Mesenchymal stem cell (in vitro differentiated cells and primary cell): ENCODE results near the gene PIGO.

Experiments
- DNase-seq: peaks from one replicate; pipeline ENCODE4 v3.0.0-alpha.2; 2013
- H2AFZ ChIP-seq: one replicate; pipeline ENCODE4 v1.6.1; 2013; ENCODE audit warnings: low read depth, mild to moderate bottlenecking, control low read depth, inconsistent platforms, low read length, moderate library complexity
- H2AK5ac ChIP-seq: 2 replicates; pipeline ENCODE4 v1.6.1; 2013; ENCODE audit warnings: low read length, moderate library complexity, mild to moderate bottlenecking, inconsistent platforms; ENCODE audit not compliant: severe bottlenecking
- H2BK120ac ChIP-seq: one replicate; pipeline ENCODE4 v1.6.1; 2013; ENCODE audit warnings: low read depth, mild to moderate bottlenecking, inconsistent platforms, low read length, moderate library complexity
- H2BK12ac ChIP-seq, 2 experiments: one replicate each; pipeline ENCODE4 v1.6.1; 2013; ENCODE audit warnings: inconsistent platforms in 2 of 2, low read length in 2 of 2, mild to moderate bottlenecking in 2 of 2, moderate library complexity in 2 of 2, control low read depth in 1 of 2
- H2BK15ac ChIP-seq: one replicate; pipeline ENCODE4 v1.6.1; 2013; ENCODE audit warnings: mild to moderate bottlenecking, low read depth, inconsistent platforms; ENCODE audit not compliant: poor library complexity, severe bottlenecking
- H2BK5ac ChIP-seq: 2 replicates; pipeline ENCODE4 v1.6.1; 2013; ENCODE audit warnings: low read depth, mild to moderate bottlenecking, low read length, control low read depth, inconsistent platforms; ENCODE audit not compliant: poor library complexity, severe bottlenecking
- H3K14ac ChIP-seq, 2 experiments: one replicate each; pipeline ENCODE4 v1.6.1; 2013; ENCODE audit warnings: inconsistent platforms in 2 of 2, low read length in 2 of 2, control low read depth in 1 of 2, mild to moderate bottlenecking in 1 of 2, moderate library complexity in 1 of 2
- H3K18ac ChIP-seq, 2 experiments: one replicate each; pipeline ENCODE4 v1.6.1; 2013; ENCODE audit warnings: inconsistent platforms in 2 of 2, low read length in 2 of 2, control low read depth in 1 of 2, low read depth in 1 of 2, mild to moderate bottlenecking in 1 of 2
- H3K23ac ChIP-seq, 2 experiments: one replicate each; pipeline ENCODE4 v1.6.1; 2013; ENCODE audit warnings: inconsistent platforms in 2 of 2, low read length in 2 of 2, mild to moderate bottlenecking in 2 of 2, moderate library complexity in 2 of 2, control low read depth in 1 of 2
- H3K27ac ChIP-seq: 2 replicates; pipeline ENCODE4 v1.5.1; 2013; ENCODE audit warnings: mild to moderate bottlenecking, moderate library complexity, low read length, control low read depth, inconsistent platforms; ENCODE audit not compliant: poor library complexity, severe bottlenecking
- H3K27me3 ChIP-seq, 2 experiments: 2 replicates each; pipeline versions ENCODE4 v1.6.1 to v1.7.0; 2013; ENCODE audit warnings: low read length in 2 of 2, mild to moderate bottlenecking in 2 of 2, moderate library complexity in 2 of 2, control low read depth in 1 of 2, inconsistent platforms in 1 of 2; ENCODE audit not compliant: control insufficient read depth in 1 of 2, insufficient read depth in 1 of 2
- H3K36me3 ChIP-seq, 2 experiments: 2 replicates each; pipeline versions ENCODE4 v1.6.1 to v1.7.0; 2013; ENCODE audit warnings: low read length in 2 of 2, control low read depth in 1 of 2, inconsistent platforms in 1 of 2, low read depth in 1 of 2, mild to moderate bottlenecking in 1 of 2; ENCODE audit not compliant: insufficient read depth in 2 of 2, control insufficient read depth in 1 of 2
- H3K4ac ChIP-seq, 2 experiments: one replicate each; pipeline ENCODE4 v1.6.1; 2013; ENCODE audit warnings: inconsistent platforms in 2 of 2, low read length in 2 of 2, mild to moderate bottlenecking in 2 of 2, moderate library complexity in 2 of 2, control low read depth in 1 of 2, low read depth in 1 of 2
- H3K4me1 ChIP-seq: 2 replicates; pipeline ENCODE4 v1.6.1; 2013; ENCODE audit warnings: low read depth, low read length, control low read depth; ENCODE audit not compliant: control insufficient read depth, insufficient read depth
- H3K4me2 ChIP-seq: 2 replicates; pipeline ENCODE4 v1.6.1; 2013; ENCODE audit warnings: low read length, mild to moderate bottlenecking, inconsistent platforms; ENCODE audit not compliant: poor library complexity, severe bottlenecking
- H3K4me3 ChIP-seq, 2 experiments: 2 replicates each; pipeline versions ENCODE4 v1.5.1 to v1.7.0; 2013; ENCODE audit warnings: low read length in 2 of 2, mild to moderate bottlenecking in 2 of 2, control low read depth in 1 of 2, low read depth in 1 of 2; ENCODE audit not compliant: insufficient read depth in 1 of 2
- H3K79me1 ChIP-seq: replicated peaks from 2 replicates; pipeline ENCODE4 v1.6.1; 2013; ENCODE audit warnings: mild to moderate bottlenecking, control low read depth, low read length, inconsistent platforms; ENCODE audit not compliant: poor library complexity, severe bottlenecking
- H3K9ac ChIP-seq: 2 replicates; pipeline ENCODE4 v1.7.0; 2013; ENCODE audit warnings: mild to moderate bottlenecking, low read length, moderate library complexity
- H3K9me3 ChIP-seq: 2 replicates; pipeline ENCODE4 v1.7.0; 2013; ENCODE audit warnings: mild to moderate bottlenecking, low read length; ENCODE audit not compliant: control insufficient read depth
- H4K8ac ChIP-seq: one replicate; pipeline ENCODE4 v1.6.1; 2013; ENCODE audit warnings: inconsistent platforms, mild to moderate bottlenecking, low read length, moderate library complexity
- H4K91ac ChIP-seq: one replicate; pipeline ENCODE4 v1.6.1; 2013; ENCODE audit warnings: mild to moderate bottlenecking, low read length, inconsistent platforms
- WGBS: methylation state at CpG from one replicate; pipeline ENCODE4 v1.1.7; 2013; ENCODE audit warnings: mixed read lengths; 5-methylcytosine and 5-hydroxymethylcytosine counted together

The PIGO gene

DNA sequence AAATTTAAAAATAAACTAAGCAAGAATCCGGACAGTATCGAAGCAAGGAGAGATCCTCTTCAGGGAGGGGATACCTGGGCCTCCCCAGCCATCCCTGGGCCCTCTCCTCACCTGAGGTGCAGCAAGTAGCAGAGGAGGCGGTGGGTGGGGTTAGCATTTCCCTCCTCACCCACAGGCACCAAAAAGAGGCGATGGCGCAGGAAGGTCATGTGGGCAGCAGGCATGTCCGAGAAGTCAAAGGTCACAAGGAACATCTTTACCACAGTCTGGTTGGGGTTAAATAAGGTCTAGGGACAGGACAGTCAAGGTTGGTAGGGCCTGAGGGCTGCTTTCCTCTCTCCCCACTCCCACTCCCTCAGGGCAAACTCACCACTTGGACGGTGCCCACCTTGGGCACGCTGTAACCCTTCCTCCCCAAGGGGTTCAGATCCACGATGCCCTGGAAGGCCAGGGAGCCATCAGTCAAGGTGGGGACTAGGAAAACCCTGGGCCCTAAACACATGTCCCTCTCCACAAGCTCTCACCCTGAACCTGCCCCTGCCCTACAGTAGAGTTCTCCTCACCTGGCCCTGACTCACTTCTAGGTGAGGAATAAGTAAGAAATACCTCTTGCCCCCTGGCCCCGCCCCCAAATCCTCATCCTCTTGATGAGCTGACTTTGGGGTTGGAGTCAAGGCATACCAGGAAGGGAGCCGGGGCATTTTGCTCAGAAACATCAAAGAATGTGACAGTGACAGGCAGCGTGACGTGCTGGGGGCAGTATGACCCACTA lies 9.4 kb upstream of the PIGO start:
- Histone ChIP-seq H3K9ac (peak overlapping the region; percentile 99), H3K36me3 (peaks cover 62 to 73% of the 10 kb centered on the region in 2 experiments), H3K4me3 (no peak overlapping the region), H4K91ac (no peak overlapping the region), H3K4ac (no peak overlapping the region), H2BK120ac (no peak overlapping the region), H3K9me3 (no peaks in the 10 kb centered on the region), H3K27ac (no peak overlapping the region), H2BK15ac (no peak overlapping the region), H2BK5ac (no peak overlapping the region), H2AFZ (no peak overlapping the region), H2AK5ac (no peak overlapping the region), H3K4me2 (no peak overlapping the region), H2BK12ac (no peak overlapping the region), H3K14ac (no peak overlapping the region), H3K4me1 (peaks cover 34% of the 10 kb centered on the region), H3K23ac (no peak overlapping the region), H3K79me1 (peaks cover 55% of the 10 kb centered on the region), H3K18ac (no peak overlapping the region), H4K8ac (no peak overlapping the region), H3K27me3 (no peaks in the 10 kb centered on the region)
- DNase-seq = no peak
- over 99% methylated on average over 9 of the region's 13 CpGs for WGBS

GRCh38 chr9:35105126-35105525 lies 8.7 kb upstream of the PIGO start:
- Histone ChIP-seq H3K4me2 (no peak overlapping the region), H4K91ac (no peak overlapping the region), H2AK5ac (no peak overlapping the region), H3K9me3 (no peaks in the 10 kb centered on the region), H3K4me3 (no peak overlapping the region), H3K18ac (no peak overlapping the region), H2BK120ac (no peak overlapping the region), H3K23ac (no peak overlapping the region), H3K4ac (no peak overlapping the region), H2BK5ac (no peak overlapping the region), H4K8ac (no peak overlapping the region), H3K27me3 (no peaks in the 10 kb centered on the region), H3K9ac (peak overlapping the region; percentile 99), H2BK12ac (no peak overlapping the region), H2AFZ (no peak overlapping the region), H3K4me1 (peaks cover 29% of the 10 kb centered on the region), H2BK15ac (no peak overlapping the region), H3K79me1 (peaks cover 60% of the 10 kb centered on the region), H3K36me3 (peaks cover 67 to 79% of the 10 kb centered on the region in 2 experiments), H3K27ac (no peak overlapping the region), H3K14ac (no peak overlapping the region)
- 97% methylated on average over 11 of the region's 12 CpGs for WGBS
- DNase-seq = no peak

GRCh38 chr9:35104586-35104985 lies 8.2 kb upstream of the PIGO start:
- Histone ChIP-seq H2BK120ac (no peak overlapping the region), H2BK15ac (no peak overlapping the region), H2AFZ (no peak overlapping the region), H2AK5ac (no peak overlapping the region), H2BK12ac (no peak overlapping the region), H3K4me2 (no peak overlapping the region), H2BK5ac (no peak overlapping the region), H3K14ac (no peak overlapping the region), H4K8ac (no peak overlapping the region), H3K4ac (no peak overlapping the region), H3K4me3 (no peak overlapping the region), H3K9me3 (no peaks in the 10 kb centered on the region), H3K18ac (no peak overlapping the region), H3K9ac (peak overlapping the region; percentile 99), H4K91ac (no peak overlapping the region), H3K23ac (no peak overlapping the region), H3K79me1 (peaks cover 61% of the 10 kb centered on the region), H3K36me3 (peaks cover 73 to 85% of the 10 kb centered on the region in 2 experiments), H3K27ac (no peak overlapping the region), H3K27me3 (no peaks in the 10 kb centered on the region), H3K4me1 (peaks cover 25% of the 10 kb centered on the region)
- no peak for DNase-seq
- WGBS = 90% methylated on average over 2 of the region's 4 CpGs

DNA sequence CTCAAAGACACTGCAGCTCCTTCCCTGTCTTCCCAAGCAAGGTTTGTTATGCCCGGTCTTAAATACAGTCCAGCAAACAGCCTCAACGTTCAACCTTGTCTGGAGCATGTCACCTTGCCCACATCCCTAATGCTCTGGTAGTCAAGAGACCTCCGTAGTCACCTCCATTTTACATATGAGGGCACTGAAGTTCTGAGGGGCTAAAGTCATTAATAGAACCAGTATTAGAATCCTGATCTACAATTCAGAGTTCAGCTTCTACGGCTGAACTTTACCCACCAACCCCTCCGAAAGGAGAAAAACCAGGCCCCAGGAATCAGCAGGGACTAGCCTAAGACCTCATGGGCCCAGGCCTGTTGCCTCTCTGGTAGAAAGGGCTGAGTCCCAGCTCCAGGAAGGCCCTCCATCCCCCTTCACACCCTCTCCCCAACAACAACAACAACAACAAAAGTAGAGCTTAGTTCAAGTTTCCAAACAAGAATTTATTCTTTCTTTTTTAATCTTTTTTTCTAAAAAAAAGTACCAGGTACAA lies 7.3 kb upstream of the PIGO start:
- Histone ChIP-seq H3K4me3 (peak overlapping the region in 1 of 2 experiments; percentile 94), H3K23ac (no peak overlapping the region), H2BK5ac (no peak overlapping the region), H3K27ac (peak overlapping the region; percentile 38), H2AFZ (no peak overlapping the region), H3K9me3 (no peaks in the 10 kb centered on the region), H3K18ac (no peak overlapping the region), H3K4me2 (peak overlapping the region; percentile 76), H2BK12ac (no peak overlapping the region), H3K79me1 (peaks cover 57% of the 10 kb centered on the region), H4K8ac (peak overlapping the region; percentile 52), H3K4ac (no peak overlapping the region), H4K91ac (no peak overlapping the region), H2BK15ac (no peak overlapping the region), H3K14ac (no peak overlapping the region), H3K27me3 (no peaks in the 10 kb centered on the region), H3K9ac (peak overlapping the region; percentile 99), H3K36me3 (peaks cover 69 to 81% of the 10 kb centered on the region in 2 experiments), H3K4me1 (peaks cover 19% of the 10 kb centered on the region), H2BK120ac (no peak overlapping the region), H2AK5ac (no peak overlapping the region)
- WGBS = 58% methylated on average over 5 of the region's 5 CpGs
- DNase-seq = no peak
